ENCODE measurements around the gene C1orf115.
"Not testable (repeated sequence)": the region's sequence is repeated elsewhere in the genome, so short reads cannot be mapped to it uniquely, and the experiment has no call there.

C1orf115 gene

DNA sequence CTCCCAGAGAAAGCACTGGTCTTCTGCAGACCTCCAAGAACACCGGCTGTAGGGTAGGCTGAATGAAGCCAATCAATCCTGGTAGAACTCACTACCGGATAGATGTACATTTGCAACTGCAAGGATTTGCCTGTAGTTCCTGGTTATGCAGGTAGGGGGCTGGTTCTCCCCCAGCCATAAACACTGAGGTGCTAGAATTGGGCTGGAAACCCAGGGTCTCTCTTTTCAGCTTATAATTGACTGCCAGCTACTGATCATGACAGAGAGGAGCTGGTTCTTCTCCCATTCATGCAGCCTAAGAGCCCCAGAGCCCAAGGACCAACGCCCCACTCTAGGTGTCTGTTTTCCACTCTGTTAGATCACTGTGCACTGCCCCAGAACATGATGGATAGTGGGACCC, 36.5 kb downstream of the C1orf115 start:
- DNase-seq (ENCODE audit: low spot score), result no peak

DNA sequence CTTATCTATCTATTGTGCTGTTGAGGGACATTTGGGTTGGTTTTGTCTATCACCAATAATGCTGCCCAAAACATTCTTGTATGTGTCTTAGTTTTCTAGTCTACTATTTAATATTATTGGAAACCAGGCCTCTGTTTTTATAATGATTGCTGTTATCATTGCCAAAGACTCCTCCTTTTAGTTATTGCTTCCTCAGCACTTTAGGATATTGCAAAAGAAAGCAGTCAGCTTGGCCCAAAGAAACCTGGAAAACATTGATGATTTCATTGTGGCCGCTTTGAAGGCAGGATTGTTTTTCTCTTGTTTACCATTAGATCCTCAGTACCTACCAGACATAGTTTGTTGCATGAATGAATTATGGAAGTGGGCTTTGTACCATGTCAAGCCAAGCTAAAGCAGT, 37.4 kb downstream of the C1orf115 start:
- no peak for DNase-seq (ENCODE audit: low spot score)

DNA sequence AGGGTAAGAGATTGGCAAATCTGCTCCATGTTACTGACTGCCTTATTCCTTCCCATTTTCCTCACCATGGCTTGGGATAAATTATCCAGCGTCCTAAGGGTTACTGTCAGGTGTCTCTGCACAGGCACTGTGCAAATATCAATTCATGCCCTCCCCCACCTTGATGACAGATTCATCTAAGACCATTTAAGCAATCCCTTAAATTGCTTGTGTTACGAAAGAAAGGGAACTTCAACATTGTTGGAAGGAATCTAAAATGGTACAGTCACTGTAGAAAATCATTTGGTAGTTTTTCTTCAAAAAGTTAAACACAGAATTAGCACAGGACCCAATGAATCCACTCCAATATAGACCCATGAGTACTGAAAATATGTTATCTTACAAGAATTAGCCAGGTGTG, 40.3 kb downstream of the C1orf115 start:
- no peak for DNase-seq (ENCODE audit: low spot score)

DNA sequence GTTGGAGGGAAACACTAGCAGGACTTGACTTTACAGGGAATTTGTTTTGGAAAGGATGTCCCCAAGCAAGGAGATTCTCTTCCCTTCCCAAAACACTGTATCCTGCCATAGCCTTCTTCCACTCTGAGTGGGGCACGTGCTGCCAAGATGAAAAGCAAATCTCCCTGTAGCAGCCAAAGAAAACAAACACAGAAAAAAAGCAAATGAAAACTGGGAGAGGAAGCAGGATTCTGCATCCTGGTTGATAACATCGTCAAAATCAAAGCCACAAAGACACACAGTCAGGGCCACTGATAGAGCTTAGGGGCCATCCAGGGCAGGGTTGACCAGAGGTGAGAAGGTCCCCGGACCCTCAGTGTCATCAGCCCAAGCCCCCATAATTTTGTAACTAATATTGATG, 42.0 kb downstream of the C1orf115 start:
- no peak for DNase-seq (ENCODE audit: low spot score)

DNA sequence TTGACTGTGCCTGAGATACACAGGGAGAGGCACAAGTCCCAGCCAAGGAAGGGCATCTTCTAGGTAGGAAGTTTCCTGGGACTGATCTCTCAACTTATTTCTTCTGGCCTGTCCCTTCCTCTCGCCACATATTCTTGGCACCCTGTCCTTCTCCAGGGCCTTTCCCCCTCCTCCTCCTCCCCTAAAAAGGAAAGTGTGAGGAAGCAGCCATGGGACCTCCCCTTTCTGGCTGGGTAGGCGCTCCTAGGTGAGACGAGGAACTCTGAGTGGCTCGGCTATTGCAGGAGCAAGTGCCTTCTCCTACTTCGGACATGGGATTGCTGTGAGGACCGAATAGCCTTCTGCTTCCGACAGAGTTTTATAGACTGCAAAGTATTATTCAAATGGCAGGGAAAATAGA, 42.5 kb downstream of the C1orf115 start:
- DNase-seq (ENCODE audit: low spot score), result no peak

DNA sequence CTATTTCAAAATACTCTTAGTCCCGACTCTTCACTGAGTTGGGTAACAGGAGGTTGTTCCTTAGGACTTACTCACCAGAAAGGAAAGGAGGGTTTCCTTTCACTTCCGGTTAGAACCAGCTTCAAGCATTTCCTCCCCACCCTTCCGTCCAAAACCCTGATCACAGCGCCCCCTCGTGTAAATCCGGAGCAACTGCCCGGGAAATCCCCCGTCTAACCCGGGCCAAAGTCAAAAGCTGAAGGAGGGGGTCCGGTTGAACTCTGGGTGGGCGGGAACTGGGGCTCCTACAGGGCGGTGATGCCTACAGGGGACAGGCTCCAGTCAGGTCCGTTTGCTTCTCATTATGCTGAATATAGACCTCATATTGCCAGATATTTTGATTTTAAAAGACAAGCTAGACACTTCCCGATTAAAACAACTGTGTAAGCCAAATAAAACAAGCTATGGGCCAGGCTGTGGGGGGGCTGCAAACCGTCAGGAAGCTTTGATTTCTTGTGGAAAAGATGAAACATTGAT, 43.0 kb downstream of the C1orf115 start:
- DNase-seq (ENCODE audit: low spot score), result peak; percentile 93

DNA sequence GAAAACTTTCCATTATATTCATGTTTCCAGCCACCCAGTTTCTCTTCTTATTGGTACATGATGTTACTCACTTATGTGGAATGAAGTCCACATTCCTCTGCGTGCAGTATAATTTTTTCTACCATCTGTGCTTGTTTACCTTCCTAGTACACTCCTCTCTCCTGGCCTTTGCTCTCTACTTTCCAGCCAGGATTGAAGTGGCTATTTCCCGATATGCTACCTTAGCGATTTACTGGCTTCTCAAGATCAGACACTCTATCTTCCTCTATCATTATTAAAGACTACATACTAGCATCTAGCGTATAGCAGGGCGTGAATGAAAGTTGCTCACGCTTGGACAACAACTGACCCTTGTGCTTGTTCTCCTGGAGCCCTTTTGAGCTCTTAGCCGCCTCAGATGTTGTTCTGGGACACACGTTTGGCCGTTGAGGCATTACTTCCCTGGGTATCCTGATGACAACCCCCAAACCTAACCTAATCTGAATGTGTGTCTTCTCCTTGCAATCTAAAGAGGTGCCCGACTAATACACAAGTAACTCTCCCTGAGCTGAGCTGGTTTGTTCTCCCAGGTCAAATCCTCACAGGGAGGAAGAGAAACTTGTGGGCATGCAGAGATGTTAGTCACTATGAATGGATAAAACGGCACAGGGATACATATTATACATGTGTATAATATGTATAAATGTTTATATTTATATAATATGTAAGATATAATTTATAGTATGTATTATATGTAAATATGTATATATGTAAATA, 44.6 kb downstream of the C1orf115 start:
- no peak for DNase-seq (ENCODE audit: low spot score)

DNA sequence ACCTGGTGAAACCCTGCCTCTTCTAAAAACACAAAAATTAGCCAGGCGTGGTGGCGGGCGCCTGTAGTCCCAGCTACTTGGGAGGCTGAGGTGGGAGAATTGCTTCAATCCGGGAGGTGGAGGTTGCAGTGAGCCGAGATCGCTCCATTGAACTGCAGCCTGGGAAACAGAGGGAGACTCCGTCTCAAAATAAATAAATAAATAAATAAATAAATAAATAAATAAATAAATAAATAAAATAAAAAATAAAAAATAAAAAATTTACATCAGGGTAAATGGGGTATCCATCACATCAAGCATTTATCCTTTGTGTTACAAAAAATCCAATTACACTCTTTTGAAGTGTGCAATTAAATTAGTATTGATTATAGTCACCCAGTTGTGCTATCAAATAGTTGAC, 46.1 kb downstream of the C1orf115 start:
- DNase-seq (ENCODE audit: low spot score), result not testable (repeated sequence)

DNA sequence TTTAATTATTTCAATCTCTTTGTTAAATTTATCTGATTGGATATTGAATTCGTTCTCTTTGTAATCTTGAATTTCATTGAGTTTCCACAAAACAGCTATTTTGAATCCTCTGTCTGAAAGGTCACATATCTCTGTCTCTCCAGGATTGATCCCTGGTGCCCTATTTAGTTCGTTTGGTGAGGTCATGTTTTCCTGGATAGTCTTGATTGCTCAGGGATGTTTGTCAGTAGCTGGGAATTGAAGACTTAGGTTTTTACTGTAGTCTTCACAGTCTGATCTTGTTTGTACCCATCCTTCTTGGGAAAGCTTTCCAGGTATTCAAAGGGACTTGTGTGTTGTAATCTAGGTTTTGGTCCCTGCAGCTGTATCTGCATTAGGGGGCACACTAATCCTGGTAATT, 51.2 kb downstream of the C1orf115 start:
- no peak for DNase-seq (ENCODE audit: low spot score)

DNA sequence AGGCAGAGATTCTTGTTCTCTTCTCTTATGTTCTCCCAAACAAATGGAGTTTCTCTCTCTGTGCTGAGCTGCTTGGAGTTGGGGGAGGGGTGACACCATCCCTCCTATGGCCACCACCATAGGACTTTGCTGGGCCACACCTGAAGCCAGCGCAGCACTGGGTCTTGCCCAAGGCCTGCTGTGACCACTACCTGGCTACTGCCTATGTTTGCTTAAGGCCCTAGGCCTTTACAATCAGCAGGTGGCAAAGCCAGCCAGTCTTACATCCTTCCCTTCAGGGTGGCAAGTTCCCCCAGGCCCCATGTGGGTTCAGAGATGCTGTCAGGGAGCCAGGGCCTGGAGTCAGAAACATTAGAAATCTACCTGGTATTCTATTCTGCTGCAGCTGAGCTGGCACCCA, 51.7 kb downstream of the C1orf115 start:
- DNase-seq (ENCODE audit: low spot score), result no peak

DNA sequence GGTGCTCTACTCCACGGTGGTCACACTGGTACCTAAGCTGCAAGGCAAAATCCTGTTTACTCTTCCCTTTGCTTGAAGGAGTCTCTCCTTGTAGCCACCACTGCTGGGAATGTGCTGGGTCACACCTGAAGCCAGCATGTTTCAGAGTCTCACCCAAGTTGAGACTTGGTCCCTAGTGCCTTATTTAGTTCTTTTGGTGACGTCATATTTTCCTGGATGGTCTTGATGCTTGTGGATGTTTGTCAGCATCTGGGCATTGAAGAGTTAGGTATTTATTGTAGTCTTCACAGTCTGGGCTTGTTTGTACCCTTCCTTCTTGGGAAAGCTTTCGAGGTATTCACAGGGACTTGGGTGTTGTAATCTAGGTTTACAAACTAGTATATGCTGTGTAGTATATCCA, 52.4 kb downstream of the C1orf115 start:
- DNase-seq (ENCODE audit: low spot score), result no peak

DNA sequence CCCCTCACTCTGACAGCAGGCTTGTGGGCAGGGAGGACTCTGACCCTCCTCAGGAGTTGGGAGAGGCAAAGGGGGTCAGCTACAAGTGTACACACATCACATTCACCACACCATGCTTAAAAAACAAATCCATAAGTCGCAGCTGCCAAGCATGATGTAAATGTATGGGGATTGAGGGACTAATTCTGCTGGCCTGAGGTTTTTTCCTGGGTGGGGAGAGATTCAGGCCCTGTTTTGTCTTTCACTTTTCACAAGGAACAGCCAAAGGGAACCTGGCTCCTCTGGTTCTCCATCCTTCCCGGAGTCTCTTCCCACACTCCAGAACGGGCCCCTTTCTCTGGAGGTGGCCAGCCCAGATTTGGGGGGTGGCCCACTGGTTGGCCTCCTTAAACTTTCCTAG, 56.7 kb downstream of the C1orf115 start:
- no peak for DNase-seq (ENCODE audit: low spot score)

DNA sequence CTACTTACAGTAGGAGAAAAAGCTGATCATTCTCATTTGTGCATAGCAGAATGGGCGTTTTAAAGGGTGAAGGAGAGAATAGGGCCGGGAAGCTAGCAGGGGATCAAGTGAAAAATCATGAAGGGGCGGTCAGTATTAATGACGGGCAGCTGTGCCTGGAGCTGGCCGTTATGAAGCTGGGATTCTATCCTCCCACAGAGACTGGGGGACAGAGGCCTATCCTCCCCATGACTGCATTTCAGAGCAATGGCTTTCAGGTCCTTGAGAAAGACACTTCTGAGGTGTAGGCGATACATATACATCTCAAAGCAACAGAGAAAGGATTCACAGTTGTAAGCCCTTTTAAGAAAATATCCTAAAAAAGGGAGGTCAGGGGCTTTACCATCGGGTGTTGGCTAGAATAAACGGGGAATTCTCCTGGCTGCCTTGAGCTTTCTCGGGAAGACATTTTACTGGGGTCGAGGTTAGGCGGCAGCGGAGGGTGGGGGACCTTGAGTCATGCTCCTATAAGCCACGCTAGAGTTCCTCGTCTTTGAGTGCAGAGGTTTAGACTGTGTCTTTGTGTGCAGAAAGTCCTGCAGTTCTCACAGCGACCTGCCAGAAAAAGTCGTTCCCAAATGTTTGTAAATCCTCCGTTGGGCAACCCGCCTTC, 57.4 kb downstream of the C1orf115 start:
- no peak for DNase-seq (ENCODE audit: low spot score)

DNA sequence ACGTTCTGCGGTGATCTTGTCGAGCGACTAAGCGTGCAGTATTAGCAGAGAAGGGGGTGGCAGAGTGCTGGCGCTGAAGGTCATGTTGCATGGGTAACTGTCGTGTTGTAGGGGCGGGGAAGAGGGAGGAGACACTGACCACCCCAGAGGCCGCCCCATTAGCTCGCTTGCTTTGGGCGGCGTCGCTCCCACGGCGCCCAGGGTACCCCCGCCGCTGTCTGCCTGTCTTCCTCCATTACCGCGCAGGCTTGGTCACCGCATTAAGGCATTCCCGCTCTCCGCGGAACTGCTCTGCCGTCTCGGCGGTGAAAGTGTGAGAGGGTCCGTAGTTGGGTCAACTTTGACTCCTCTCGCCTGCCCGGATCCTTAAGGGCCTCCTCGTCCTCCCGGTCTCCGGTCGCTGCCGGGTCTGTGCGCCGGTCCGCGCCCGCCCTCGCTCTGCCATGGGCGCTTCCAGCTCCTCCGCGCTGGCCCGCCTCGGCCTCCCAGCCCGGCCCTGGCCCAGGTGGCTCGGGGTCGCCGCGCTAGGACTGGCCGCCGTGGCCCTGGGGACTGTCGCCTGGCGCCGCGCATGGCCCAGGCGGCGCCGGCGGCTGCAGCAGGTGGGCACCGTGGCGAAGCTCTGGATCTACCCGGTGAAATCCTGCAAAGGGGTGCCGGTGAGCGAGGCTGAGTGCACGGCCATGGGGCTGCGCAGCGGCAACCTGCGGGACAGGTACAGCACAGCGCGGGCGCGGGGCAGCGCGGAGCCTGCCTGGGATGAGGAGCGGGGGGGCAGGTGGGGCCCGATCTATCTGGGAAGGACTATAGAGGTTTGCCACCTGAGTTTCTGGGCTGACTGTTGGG, 58.1 kb downstream of the C1orf115 start, which contains the start of gene MTARC2:
MTARC2 (plus strand) TSS at position 234 of the 846 bp plus-strand sequence; CDS start at position 444, 210 bp downstream.
- DNase-seq (ENCODE audit: low spot score), result no peak

Measured in COLO829 (cell line).